ENCODE results near the gene TBCA. TPM values are rescaled to one million over a fixed set of nuclear protein-coding genes. Genes with fewer than 3 reads are reported as not detected.

Gene TBCA
- total and polyA plus RNA-seq, 11 donors: 108 to 171 (median 132) TPM

DNA sequence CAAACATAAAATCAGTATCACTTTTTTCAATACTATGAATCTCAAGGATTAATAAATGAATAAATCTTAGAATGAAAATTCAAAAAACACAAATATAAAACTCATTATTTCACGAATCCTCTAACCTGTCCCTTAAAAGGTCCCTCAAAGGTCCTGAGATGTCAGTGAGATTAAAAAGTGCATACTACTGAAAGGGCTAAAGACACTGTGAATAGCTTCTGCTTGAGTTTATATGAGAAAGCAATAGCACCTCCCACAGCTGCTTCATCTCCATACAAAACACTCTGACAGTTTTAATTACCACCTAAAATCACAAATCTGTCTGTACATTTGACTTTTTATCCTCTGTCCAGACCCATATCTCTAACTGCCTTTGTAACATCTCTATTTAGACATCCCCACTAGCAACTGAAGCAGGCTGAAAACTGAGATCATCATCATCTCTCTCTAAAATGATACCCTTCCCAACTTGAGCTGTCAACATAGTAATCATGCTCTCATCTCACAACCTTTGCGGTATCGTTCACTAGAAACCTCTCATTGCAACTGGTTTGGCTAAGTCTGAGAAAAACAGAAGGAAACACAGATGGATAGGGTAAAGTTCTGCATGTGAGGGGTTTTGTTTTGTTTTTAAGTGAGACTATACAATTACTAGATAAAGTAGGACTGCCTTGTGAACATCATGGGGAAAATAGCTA lies 56.3 kb downstream of the TBCA start:
- H3K27me3 ChIP-seq: no peaks in the 10 kb centered on the region
- ATAC-seq: no peak
- no peaks in the 10 kb centered on the region for H3K36me3 ChIP-seq
- WGBS, 4 donors: 81 to 87% (median 84%) methylated on average over 3 of the region's 3 CpGs
- no peak overlapping the region for H3K4me3 ChIP-seq
- intact Hi-C loops (cut with DNase I): no loop called here
- TF ChIP-seq POLR2A (IDR thresholded peaks at IDR 0.05): no peak
- TF ChIP-seq, protein P1, sequence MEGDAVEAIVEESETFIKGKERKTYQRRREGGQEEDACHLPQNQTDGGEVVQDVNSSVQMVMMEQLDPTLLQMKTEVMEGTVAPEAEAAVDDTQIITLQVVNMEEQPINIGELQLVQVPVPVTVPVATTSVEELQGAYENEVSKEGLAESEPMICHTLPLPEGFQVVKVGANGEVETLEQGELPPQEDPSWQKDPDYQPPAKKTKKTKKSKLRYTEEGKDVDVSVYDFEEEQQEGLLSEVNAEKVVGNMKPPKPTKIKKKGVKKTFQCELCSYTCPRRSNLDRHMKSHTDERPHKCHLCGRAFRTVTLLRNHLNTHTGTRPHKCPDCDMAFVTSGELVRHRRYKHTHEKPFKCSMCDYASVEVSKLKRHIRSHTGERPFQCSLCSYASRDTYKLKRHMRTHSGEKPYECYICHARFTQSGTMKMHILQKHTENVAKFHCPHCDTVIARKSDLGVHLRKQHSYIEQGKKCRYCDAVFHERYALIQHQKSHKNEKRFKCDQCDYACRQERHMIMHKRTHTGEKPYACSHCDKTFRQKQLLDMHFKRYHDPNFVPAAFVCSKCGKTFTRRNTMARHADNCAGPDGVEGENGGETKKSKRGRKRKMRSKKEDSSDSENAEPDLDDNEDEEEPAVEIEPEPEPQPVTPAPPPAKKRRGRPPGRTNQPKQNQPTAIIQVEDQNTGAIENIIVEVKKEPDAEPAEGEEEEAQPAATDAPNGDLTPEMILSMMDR (IDR thresholded peaks at IDR 0.05): no peak
- H3K9me3 ChIP-seq: no peaks in the 10 kb centered on the region
- peaks cover 0 to 9% (median 0%) of the 10 kb centered on the region in 12 donors for H3K4me1 ChIP-seq
- DNase-seq: no peak
- H3K27ac ChIP-seq: no peak overlapping the region

DNA sequence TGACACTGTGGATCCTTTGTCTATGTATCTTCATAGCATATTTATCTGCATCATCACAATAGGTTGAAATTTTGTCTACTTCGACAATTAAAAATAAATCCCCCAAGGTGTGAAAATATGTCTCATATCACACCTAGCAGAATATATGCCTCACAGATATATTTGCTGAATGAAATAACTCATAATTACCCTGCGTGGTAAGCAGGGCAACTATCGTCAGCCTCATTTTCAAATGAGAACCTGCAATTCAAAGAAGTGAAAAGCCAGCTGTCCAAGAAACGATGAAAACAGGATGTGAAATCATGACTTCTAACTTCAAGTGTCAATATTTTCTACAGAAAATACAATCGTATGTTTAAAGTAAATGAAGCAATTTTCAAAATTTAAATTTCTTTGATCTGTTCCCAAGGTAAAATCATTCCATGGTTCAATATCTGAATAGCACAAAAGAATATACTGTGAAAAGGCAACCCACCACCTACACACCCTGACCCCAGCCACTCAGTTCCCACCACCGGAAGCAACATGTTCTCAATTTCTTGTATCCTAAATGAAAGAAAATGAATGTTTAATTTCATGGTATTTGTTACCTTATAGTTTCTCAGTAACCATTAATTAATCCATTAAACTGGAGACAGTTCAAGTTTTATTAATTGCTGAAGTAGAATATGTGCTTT lies 57.1 kb downstream of the TBCA start:
- DNase-seq (no peak), ATAC-seq (no peak)
- 74 to 83% (median 81%) methylated on average over 6 of the region's 6 CpGs for WGBS, 4 donors

DNA sequence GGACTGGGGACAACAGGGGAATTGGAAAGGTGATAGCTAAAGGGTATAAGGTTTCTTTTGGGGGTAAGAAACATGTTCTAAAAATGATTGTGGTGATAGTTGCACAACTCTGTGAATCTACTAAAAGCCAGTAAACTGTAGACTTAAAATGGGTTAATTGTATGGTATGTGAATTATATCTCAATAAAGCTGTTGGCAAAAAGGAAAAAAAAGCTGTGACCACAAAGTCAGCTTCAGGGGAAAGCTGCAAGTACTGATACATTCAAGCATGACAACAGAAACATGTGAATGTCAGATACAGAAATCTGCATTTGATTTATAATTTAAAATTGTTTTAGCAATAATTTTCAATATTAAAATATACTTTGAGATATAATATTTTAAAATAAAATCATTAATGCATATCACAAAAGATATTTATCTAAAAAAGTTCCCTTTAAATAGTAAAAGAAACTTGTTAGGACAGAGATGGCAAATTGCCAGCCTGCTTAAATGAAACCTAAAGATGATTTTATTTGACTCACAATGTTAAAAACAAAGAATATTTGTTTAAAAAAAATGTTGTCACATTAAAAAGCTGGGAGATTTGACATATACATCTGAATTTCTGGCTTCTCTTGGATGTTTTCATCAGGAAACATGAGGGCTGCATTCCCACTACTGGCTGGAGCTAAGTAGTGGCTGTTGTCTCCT lies 66.0 kb downstream of the TBCA start:
- no peak overlapping the region for H3K27ac ChIP-seq
- no peak overlapping the region for H3K4me3 ChIP-seq
- H3K36me3 ChIP-seq: peaks cover 0 to 34% (median 29%) of the 10 kb centered on the region in 9 donors
- H3K4me1 ChIP-seq: peaks cover 0 to 4% (median 0%) of the 10 kb centered on the region in 12 donors
- no peaks in the 10 kb centered on the region for H3K9me3 ChIP-seq
- no peaks in the 10 kb centered on the region for H3K27me3 ChIP-seq
- TF ChIP-seq, protein P1 (IDR thresholded peaks at IDR 0.05): no peak
- TF ChIP-seq POLR2A (IDR thresholded peaks at IDR 0.05): no peak
- intact Hi-C loops (cut with DNase I): no loop called here
- ATAC-seq (no peak), DNase-seq (no peak)

More for the DNA sequence above, 57.1 kb downstream of the TBCA start:
- Histone ChIP-seq H3K36me3 (no peaks in the 10 kb centered on the region), H3K4me3 (no peak overlapping the region), H3K27me3 (no peaks in the 10 kb centered on the region), H3K27ac (no peak overlapping the region), H3K4me1 (peaks cover 0 to 9% (median 0%) of the 10 kb centered on the region in 12 donors), H3K9me3 (no peaks in the 10 kb centered on the region)
- intact Hi-C loops (cut with DNase I): no loop called here
- TF ChIP-seq POLR2A (IDR thresholded peaks at IDR 0.05): no peak
- TF ChIP-seq, protein P1 (IDR thresholded peaks at IDR 0.05): no peak

DNA sequence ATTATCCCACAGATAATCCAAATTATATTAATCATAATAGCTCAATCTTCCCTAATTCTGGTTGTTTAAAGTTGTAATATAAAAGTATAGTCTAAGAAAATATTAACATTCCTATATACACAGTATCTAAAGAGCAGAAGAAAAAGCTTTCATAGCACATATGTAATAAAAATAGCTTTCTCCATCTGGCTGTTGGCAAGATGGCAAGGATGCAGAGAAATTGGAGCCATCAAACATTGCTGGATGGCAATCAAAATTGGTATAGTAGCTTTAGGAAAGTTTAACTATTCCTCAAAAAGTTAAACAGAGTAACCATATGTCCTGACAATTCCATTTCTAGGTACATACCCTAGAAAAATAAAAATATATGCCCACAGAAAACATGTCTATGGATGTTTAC lies 66.8 kb downstream of the TBCA start:
- peaks cover 0 to 4% (median 0%) of the 10 kb centered on the region in 12 donors for H3K4me1 ChIP-seq
- no peak for TF ChIP-seq POLR2A (IDR thresholded peaks at IDR 0.05)
- TF ChIP-seq, protein P1 (IDR thresholded peaks at IDR 0.05): no peak
- DNase-seq (no peak), ATAC-seq (no peak)
- H3K27ac ChIP-seq: no peak overlapping the region
- no peaks in the 10 kb centered on the region for H3K27me3 ChIP-seq
- no peak overlapping the region for H3K4me3 ChIP-seq
- no peaks in the 10 kb centered on the region for H3K9me3 ChIP-seq
- H3K36me3 ChIP-seq: peaks cover 0 to 42% (median 37%) of the 10 kb centered on the region in 9 donors
- intact Hi-C loops (cut with DNase I): no loop called here

Data from heart left ventricle (tissue), 16 donors.